Measurements from ENCODE around the gene IL15RA. TPM values are rescaled to one million over a fixed set of nuclear protein-coding genes. Genes with fewer than 3 reads are reported as not detected.

The IL15RA gene
- total RNA-seq, 4 donors from 2014 or later, result 17.7 to 21.9 (median 20.6) TPM

DNA sequence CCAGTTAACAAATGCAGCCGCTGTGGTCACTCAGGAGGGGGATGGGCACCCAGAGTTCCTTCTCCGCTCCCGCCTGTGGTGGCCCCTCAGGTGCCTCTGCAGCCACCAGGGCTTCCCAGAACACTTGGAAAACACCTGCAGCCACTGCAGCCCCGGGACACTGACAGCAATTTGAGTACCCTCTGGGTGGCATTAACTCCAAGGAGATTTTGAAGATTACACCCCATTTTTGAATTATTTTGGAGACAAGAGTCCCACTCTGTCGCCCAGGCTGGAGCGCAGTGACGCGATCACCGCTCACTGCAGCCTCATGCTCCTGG lies 32.2 kb downstream of the IL15RA start:
- ATAC-seq, result no peak
- Histone ChIP-seq H3K27me3 (peaks cover 14% of the 10 kb centered on the region), H3K36me3 (no peaks in the 10 kb centered on the region), H3K4me3 (peak overlapping the region in 1 of 2 donors; percentile 32), H3K9me3 (no peaks in the 10 kb centered on the region), H3K27ac (peak overlapping the region; percentile 43 to 88 (median 80)), H3K4me1 (peaks cover 0 to 64% (median 14%) of the 10 kb centered on the region in 3 donors)
- WGBS, 2 donors (ENCODE audit: low coverage in 1 of 2), result 40 to 50% methylated on average over 1 to 3 of the region's 9 CpGs
- TF ChIP-seq POLR2A (IDR thresholded peaks at IDR 0.05), result no peak
- TF ChIP-seq EP300 (IDR thresholded peaks at IDR 0.05), result no peak
- TF ChIP-seq POLR2AphosphoS5 (IDR thresholded peaks at IDR 0.05), result no peak
- TF ChIP-seq, protein P1, sequence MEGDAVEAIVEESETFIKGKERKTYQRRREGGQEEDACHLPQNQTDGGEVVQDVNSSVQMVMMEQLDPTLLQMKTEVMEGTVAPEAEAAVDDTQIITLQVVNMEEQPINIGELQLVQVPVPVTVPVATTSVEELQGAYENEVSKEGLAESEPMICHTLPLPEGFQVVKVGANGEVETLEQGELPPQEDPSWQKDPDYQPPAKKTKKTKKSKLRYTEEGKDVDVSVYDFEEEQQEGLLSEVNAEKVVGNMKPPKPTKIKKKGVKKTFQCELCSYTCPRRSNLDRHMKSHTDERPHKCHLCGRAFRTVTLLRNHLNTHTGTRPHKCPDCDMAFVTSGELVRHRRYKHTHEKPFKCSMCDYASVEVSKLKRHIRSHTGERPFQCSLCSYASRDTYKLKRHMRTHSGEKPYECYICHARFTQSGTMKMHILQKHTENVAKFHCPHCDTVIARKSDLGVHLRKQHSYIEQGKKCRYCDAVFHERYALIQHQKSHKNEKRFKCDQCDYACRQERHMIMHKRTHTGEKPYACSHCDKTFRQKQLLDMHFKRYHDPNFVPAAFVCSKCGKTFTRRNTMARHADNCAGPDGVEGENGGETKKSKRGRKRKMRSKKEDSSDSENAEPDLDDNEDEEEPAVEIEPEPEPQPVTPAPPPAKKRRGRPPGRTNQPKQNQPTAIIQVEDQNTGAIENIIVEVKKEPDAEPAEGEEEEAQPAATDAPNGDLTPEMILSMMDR (IDR thresholded peaks at IDR 0.05), result no peak

DNA sequence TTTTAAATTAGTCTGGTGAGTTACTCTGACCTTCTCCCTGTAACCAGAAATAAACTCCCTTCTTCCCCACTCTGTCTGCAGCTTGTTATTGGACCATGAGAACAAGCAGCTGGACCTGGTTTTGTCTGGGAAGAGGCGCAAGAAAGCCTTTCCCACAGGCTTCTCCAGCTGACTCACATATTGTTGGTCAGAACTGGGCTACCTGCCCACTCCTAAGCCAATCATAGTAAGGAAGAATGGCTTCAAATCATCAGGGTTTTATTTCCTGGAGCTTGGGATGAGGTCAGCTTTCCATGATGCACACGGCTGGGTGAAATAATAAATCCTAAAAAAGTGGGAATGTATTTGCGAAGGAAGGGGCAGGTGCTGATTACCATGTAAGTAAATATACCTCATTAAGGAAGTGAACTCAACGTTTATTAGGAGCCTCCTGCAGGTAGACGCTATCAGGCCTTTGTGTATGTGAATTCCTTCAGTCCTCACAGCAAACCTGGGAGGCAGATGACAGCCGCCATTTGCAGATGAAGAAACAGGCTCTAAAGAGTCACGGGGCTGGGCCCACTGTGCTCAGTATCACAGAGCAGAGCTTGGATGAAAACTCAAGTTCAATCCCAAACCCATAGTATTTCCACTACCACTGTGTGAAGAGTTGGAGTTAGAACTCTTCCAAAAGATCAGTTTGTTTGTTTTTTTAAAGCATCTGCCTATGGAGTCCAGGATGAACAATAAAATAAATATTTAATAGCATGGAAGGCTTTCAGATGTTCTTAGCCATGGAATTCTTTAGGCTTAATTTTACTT lies 32.8 kb downstream of the IL15RA start:
- peaks cover 0 to 62% (median 14%) of the 10 kb centered on the region in 3 donors for H3K4me1 ChIP-seq
- no peaks in the 10 kb centered on the region for H3K9me3 ChIP-seq
- peak overlapping the region; percentile 43 to 88 (median 80) for H3K27ac ChIP-seq

DNA sequence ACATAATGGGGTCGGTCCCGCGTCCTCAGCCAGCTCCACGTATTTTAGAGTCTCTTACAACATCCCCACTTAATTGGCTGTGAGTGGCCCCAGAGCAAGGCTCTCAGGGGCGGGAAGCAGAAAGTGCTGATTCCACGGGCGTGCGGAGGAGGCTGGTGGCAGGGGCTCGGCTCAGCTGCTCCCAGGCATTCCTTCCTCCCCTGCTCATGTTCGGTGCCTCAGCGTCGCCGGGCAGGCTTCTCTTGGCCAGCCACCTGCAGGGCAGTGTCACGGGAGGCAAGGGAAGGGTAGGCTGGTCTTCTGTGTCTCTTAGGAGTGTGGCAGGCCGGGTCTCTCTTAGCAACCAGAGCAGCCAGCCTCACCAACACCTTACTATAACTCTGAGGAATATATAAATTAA lies 33.8 kb downstream of the IL15RA start:
- ATAC-seq, result no peak
- TF ChIP-seq POLR2A (IDR thresholded peaks at IDR 0.05), result peak; percentile 14 to 34
- TF ChIP-seq, protein P1 (IDR thresholded peaks at IDR 0.05), result no peak
- TF ChIP-seq POLR2AphosphoS5 (IDR thresholded peaks at IDR 0.05), result peak; percentile 47
- TF ChIP-seq EP300 (IDR thresholded peaks at IDR 0.05), result no peak
- peak overlapping the region; percentile 37 to 88 (median 80) for H3K27ac ChIP-seq
- peaks cover 0 to 6% of the 10 kb centered on the region in 2 donors for H3K36me3 ChIP-seq
- H3K9me3 ChIP-seq, result no peaks in the 10 kb centered on the region
- peaks cover 9% of the 10 kb centered on the region for H3K27me3 ChIP-seq
- H3K4me1 ChIP-seq, result peaks cover 0 to 54% (median 14%) of the 10 kb centered on the region in 3 donors
- WGBS, 2 donors (ENCODE audit: low coverage in 1 of 2), result 48 to 50% methylated on average over 4 to 6 of the region's 15 CpGs
- H3K4me3 ChIP-seq, result no peak overlapping the region

More for the DNA sequence above, 32.8 kb downstream of the IL15RA start:
- TF ChIP-seq POLR2AphosphoS5 (IDR thresholded peaks at IDR 0.05), result peak; percentile 92
- TF ChIP-seq, protein P1 (IDR thresholded peaks at IDR 0.05), result no peak
- peak overlapping the region in 1 of 2 donors; percentile 32 for H3K4me3 ChIP-seq
- peak; percentile 85 for ATAC-seq
- H3K36me3 ChIP-seq, result no peaks in the 10 kb centered on the region
- 19 to 30% methylated on average over 6 to 7 of the region's 7 CpGs for WGBS, 2 donors (ENCODE audit: low coverage in 1 of 2)
- H3K27me3 ChIP-seq, result peaks cover 14% of the 10 kb centered on the region

DNA sequence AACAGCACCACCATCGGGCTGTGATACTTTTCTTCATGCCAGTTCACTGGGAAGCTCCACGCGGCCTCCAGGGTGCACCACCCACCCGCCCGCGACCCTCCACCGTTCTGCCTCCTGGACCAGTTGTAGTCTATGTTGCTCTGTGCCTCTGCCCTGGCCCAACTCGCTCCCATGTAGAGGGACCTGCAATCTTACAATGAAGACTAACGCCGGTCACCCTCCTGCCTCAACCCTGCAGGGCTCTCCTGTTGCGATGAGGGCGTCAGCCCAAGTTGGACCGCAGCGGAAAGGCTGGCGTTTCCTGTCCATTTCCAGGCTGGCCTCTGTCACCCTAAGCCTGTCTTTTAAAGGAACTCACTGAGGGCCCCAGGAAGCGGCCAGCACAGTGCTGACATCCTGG lies 34.9 kb downstream of the IL15RA start:
- 74 to 97% methylated on average over 10 to 16 of the region's 16 CpGs for WGBS, 2 donors (ENCODE audit: low coverage in 1 of 2)
- peaks cover 0 to 16% of the 10 kb centered on the region in 2 donors for H3K36me3 ChIP-seq
- TF ChIP-seq EP300 (IDR thresholded peaks at IDR 0.05) (no peak), POLR2AphosphoS5 (IDR thresholded peaks at IDR 0.05) (no peak), POLR2A (IDR thresholded peaks at IDR 0.05) (no peak)
- TF ChIP-seq, protein P1 (IDR thresholded peaks at IDR 0.05), result no peak
- H3K4me3 ChIP-seq, result no peak overlapping the region
- H3K27ac ChIP-seq, result peak overlapping the region in 3 of 4 donors; percentile 42 to 81 (median 73)
- peaks cover 0 to 54% (median 14%) of the 10 kb centered on the region in 3 donors for H3K4me1 ChIP-seq
- no peaks in the 10 kb centered on the region for H3K9me3 ChIP-seq
- H3K27me3 ChIP-seq, result peaks cover under 1% of the 10 kb centered on the region
- ATAC-seq, result peak; percentile 8

DNA sequence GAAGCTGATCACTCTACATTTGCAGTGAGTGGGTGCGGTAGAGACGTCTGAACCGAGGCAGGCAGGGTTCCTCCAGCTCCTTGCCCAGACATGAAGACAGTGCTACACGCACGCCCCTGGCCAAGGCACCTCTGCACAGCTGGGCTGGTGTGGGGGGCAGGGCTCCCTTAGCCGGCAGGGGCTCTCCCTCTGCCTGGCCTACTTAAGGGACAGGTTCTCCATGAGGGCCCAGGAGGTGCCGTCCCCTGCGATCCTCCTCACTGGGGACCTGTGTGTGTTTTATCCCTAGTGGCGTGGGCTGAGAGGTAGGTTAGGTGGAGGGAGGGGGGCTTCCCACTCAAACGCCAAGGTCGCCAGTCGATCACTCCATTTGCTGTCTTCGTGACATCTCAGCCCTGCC lies 35.3 kb downstream of the IL15RA start:
- TF ChIP-seq POLR2A (IDR thresholded peaks at IDR 0.05), result no peak
- TF ChIP-seq, protein P1 (IDR thresholded peaks at IDR 0.05), result no peak
- 81 to 89% methylated on average over 3 to 5 of the region's 13 CpGs for WGBS, 2 donors (ENCODE audit: low coverage in 1 of 2)

More for the DNA sequence above, 35.3 kb downstream of the IL15RA start:
- Histone ChIP-seq H3K36me3 (peaks cover 0 to 21% of the 10 kb centered on the region in 2 donors), H3K27ac (peak overlapping the region in 3 of 4 donors; percentile 42 to 81 (median 73)), H3K4me1 (peaks cover 0 to 52% (median 14%) of the 10 kb centered on the region in 3 donors), H3K4me3 (no peak overlapping the region), H3K9me3 (no peaks in the 10 kb centered on the region), H3K27me3 (no peaks in the 10 kb centered on the region)
- no peak for ATAC-seq

Measured in gastroesophageal sphincter (tissue), 4 donors.